ENCODE data around the gene B3GLCT.

B3GLCT gene

DNA sequence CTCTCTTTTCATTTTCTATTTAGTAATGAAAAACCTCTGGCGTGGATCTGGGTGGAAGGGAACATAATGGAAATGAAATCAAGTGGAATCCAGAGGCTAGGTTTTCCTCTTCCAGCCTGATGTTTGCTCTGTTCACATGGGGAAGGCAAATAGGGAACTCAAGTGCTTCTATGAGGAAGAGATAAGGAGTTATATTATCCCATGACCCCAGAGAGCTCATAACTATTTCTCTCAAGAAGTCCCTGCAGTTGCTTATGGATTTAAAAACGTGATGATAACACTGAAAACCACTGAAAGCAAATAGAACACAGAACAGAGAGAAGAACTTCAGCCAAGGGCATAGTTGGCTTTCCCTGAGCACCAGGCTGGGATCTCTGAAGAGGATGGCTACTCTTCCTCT is 157.8 kb downstream of the B3GLCT start:
- no peak for DNase-seq

DNA sequence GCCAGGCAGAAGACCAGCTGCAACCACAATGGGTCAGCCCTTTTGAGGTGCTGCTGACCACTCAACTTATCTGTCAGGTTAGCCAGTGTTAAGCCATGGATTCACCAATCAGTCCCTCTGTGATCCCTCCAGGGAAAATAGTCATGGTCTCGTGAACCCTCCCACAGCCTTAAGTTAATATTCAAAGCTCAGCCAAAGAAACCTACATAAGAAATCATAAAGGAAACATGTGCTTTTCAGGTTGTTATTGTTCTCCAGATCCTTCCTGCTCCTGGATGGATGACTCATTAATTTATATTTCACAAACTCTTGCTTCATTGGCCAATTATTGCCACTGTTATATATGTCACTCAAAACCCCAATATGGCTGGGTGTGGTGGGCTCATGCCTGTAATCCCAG is 161.9 kb downstream of the B3GLCT start:
- DNase-seq: no peak

DNA sequence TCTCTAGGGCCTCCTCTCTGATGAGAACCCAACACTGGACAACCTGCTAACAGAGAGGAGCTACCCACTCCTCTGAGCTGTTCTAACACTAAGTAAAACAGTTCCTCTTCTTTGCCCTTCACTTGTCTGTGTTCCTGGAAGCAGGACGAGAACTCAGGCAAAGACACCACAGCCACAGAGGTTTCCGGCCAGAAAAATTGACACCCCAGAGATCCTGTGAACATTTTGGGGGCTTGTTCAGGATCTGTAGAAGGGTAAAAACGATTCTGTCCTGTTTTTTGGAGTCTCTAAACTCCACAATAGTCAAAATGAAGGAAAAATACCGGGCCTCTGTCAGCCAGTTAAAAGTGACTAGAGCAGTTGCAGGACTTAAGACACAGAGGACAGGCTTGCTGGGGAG is 165.9 kb downstream of the B3GLCT start:
- no peak for DNase-seq

DNA sequence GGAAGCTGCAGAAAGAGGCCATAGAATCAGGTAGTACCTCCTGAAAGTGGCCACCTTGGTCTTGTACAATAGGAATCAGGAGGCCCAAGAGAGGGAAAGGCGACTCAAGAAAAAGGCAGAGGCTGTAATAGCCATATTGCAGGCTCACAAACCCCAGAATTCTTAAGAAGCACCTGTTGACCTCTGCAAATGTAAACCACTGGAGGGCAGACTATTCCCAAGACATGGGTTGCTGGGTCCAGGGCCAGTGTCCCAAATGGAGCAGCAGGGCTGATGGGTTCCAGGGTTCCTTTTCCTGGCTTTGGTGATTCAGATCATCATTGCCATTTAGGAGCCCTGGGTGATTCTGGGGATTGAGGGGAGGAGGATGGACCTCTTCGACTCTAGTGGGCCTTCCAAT is 167.6 kb downstream of the B3GLCT start:
- DNase-seq: no peak

DNA sequence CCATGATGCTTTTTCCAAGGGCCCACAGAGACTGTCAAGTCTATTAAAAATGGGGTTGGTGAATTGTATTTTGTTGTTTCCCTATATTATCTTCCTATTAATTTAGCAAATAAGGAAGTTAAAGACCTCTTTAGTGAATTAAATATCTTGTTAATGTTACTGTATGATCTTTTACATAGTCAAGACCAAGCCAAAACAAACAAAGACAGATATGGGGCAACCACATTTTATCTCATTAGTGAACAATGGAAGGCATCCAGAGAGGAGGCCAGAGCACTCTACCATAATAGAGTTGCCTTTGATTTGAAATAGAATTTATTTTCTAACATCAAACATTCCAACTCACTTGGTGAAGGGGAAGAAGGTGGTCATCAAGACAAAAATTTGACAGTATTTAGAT is 169.4 kb downstream of the B3GLCT start:
- DNase-seq: no peak

DNA sequence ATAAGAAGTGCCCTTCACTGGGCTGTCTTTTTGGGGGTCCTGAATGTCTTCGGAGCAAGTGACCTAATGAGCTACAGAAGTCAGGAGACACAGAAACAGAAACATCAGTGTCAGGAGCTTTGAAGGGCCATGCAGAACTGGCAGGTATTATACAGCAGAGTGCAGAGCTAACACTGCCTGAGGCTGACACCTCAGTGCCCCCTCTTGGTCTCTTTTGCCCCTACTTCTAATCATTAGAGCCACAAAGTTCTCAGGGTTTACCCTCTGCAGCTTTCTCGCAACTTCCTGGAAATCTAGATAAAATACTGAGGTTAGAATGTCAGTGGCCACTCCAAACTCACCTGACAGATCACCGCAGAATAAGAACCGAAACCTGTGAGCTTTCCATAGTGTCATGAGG is 172.7 kb downstream of the B3GLCT start:
- DNase-seq: no peak

DNA sequence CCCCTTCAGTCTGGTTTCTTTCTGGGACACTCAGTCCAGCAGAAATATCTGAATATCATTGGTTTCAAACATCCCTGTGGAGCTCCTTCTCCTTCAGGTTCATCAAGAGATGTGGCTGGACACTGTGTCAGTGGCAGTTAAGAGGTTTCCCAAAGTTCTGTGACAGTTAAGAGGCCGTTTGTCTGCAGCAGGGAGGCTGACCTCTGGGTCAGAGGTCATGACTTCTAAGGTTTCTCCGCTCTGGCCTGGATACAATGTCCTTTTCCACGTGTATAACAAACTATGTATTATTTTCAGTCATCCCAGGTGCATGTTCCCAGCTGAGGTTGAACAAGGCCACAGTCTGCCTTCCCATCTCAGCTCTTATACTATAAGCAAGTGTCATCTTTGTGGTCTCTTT is 174.9 kb downstream of the B3GLCT start:
- DNase-seq: no peak

DNA sequence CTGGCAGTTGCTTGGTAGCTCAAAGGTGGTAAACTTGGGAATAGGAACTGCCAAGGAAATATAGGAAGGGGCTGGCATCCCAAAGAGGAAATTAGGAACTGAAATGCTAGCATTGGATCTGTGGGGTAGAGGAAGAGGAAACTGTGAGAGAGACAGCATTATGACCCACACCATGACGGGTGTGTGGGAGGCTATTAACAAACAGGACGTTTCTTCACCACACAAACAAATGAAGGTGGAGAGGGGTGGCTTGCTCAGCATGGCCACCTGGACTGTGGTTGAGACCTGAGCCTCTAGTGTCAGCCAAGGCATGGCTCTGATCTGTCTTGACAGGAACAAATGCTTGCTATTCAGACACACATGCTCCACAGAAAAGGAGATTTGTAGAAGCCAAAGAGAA is 178.2 kb downstream of the B3GLCT start:
- no peak for DNase-seq

DNA sequence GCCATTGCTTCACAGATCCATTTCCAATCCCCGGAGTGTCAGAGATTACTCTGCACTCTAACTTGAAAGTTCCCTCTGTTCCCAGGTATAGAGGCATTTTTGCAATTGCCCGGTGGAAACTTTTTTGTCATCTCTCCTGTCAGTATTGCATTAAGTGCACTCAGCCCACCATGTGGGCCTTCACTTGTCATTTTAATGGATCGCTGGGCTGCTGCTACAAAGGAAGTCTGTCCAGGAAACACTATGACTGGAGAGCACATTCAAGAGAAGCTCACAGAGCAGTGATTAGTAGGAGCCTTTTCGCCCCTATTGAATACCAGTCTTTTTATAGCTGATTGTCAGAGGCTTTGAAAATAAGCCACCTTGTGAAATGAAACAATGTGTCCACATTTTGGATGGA is 180.9 kb downstream of the B3GLCT start:
- peak; percentile 3 for DNase-seq

Measured in DMS79 treated with DMSO at 0.1 percent for 48 hours (cell line).